NCI-H1930 (cell line): Measurements from ENCODE around the gene PKHD1.
"Not testable (repeated sequence)": the region's sequence is repeated elsewhere in the genome, so short reads cannot be mapped to it uniquely, and the experiment has no call there.

Experiments
- DNase-seq, 2 experiments: peaks; one replicate each; lab custom pipeline; 2025; lab: John Stamatoyannopoulos, UW

The PKHD1 gene

GRCh38 chr6:51854347-51854746 lies 233.1 kb downstream of the PKHD1 start:
- DNase-seq, result no peak

GRCh38 chr6:51853109-51853508 lies 234.3 kb downstream of the PKHD1 start:
- not testable (repeated sequence) for DNase-seq

DNA sequence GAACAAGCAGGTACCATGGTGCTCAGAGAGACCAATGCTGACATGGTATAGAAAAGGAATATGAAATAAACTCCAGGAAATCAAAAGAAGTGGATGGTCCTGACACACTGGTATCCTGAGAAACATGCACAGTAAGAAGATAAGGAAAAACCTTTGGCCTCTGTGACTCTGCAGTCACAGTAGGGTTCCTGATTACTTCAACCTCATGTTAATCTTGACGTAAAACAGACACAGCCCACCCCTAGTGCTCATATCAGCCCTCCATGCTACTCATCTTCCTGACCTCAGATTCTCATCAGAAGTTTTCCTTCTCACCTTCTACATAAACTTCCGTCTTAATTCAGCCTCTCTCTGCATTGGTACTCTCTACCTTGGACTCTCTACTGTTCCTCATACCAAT lies 240.9 kb downstream of the PKHD1 start:
- DNase-seq, result no peak

- DNase-seq, result no peak
These were observed 243.1 kb downstream of the PKHD1 start for GRCh38 chr6:51844336-51844735.

DNA sequence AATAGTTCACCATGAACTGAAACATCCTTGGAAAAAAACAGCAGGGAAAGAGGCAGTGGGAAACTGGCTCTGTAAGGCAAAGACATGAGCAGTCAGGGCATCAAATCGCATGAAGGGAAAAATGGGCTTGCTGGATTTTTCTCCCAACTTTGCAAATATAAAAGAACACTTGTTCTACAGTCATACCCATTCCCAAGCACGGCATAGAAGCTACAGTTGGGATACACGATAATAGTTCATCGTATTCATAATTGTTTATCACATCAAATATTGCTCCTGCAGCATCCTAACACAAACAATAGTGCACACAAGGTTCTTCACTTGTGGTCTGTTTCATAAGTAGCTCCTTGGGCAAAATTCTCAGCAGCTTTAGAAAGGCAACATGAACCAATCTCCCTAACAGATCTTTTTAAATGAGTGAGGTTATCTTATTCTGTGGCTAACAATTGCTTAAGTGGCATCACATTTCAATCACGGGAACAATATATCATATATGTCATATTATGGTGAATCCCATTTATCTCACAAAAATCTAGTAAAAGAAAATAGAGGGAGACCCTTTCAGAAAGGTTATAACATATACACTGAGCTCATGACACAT lies 243.9 kb downstream of the PKHD1 start:
- DNase-seq, result no peak

- no peak for DNase-seq
These were observed 244.5 kb downstream of the PKHD1 start for GRCh38 chr6:51842804-51843378.

DNA sequence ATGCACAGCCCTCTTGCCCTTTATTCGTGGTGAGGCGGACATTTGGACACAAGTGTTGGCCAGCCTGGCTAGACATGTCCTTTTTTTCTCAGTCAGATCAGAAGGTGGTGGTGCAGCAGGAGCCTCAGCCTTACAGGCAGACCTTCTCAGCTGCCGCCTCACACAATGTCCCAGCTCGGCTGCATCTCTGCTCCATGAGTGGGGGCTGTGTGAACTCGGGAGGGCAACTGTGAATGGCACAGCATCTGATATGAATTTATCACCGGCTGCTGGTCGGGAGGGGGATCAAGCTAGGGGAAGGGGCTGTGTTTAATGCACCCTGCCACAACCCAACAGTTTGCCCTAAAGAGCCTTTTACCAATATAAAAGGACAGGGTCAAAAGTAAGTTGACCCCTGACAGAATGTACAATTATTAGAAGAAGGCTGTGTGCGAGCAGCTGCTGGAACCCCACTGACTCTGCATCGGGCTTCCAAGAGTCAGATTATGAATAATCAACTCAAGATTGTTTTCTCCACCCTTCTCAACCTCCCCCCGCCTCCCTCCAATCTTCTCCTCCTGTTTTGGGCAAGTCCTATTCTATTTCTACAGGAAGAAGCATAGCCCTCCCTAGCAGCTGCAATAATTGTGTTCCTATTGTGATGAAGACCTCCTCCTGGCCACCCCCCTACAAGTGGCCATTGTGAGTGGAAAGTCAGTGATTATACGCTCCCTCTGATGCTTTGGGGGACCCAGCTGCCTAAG lies 245.2 kb downstream of the PKHD1 start:
- DNase-seq, result no peak

DNA sequence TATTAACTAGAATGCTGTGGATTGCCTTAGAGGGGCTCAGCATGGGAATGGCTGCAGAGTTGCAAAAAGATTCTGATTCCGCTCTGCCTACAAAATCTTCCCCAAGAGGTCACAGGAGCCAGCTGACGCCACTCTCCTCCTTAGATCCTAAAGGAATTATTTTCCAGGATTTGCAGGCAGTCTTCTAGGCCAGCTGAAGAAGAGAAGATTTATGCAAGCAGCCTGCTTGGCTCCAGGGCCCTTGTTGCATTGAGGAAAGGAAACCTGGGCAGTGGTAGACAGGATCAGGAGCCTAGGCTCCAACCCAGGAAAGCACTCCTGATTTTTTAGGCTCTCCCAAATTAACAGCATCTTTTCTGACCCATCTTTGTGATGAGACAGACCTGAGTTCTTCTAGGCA lies 245.8 kb downstream of the PKHD1 start:
- DNase-seq, result no peak

DNA sequence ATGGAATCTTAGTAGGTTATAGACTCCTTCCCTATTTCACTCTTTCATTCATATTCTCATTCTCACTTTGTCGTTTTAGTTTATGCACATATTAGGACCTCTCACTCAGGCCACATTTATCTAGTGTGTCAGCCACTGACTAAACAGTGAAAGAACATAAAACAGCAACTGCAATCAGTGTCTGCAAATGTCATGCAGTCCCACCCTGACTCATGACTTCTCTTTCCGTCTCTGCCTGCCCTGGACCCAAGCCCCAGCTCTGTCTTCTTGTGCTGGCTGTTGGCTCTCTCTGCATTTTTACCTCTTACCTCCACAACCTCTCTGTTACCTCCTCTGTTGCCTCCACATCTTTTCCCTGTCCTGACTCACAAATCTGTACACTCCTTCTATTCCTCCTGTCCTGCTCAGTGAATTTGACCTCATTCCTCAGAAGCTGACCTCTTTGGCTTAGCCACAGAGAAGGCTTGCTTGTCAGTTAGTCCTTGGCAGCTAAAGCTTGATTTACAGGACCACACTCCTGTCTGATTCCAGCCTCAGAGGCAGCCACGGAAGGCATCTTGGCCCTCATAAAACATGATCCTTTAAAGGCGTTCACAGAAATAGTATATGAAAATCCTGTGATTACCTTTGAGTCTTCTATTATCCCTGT lies 247.6 kb downstream of the PKHD1 start:
- no peak for DNase-seq

- DNase-seq, result no peak
These were observed 256.7 kb downstream of the PKHD1 start for GRCh38 chr6:51830666-51831065.

- no peak for DNase-seq
These were observed 259.8 kb downstream of the PKHD1 start for GRCh38 chr6:51827580-51827979.

- no peak for DNase-seq
These were observed 262.5 kb downstream of the PKHD1 start for GRCh38 chr6:51824940-51825339.

DNA sequence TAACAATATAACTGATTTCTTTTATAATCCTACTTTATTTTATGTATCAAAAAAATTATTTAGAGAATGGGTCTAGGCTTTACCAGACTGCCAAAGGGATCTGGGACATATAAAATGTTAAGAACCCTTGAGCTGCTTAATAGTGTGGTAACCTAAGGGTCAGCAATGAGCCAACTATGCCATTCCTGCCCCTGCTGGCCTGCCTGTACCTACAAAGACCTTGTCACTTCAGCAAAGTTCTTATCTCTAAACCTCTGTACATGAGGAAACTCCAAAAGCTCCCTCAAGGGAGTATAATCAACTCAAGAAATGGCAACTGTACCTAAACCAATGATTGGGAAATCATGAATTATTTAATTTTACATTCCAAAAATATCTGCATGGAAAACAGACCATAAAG lies 266.9 kb downstream of the PKHD1 start:
- no peak for DNase-seq

DNA sequence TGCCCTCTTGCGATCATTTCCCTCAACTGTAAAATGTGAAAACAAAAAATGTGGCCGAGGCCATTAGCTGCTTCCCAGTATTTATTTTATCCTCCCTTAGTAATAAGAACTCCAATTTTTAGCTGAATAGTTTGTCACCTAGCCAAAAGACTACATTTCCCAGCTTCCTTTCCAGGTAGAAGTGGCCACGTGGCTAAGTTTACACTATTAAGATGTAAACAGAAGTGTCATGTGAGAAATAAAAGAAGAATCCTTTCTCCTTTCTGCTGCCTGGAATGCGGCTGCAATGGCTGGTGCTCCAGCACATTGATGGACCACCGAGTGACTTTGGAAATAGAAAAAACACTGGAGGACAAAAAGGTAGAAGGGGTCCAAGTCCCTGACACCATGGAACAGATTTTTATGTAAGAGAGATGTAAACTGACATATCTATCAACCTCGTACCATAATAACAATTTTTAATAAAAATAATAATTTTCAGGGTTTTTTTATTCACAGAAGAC lies 268.8 kb downstream of the PKHD1 start:
- DNase-seq, result no peak

- no peak for DNase-seq
These were observed 269.6 kb downstream of the PKHD1 start for GRCh38 chr6:51817832-51818231.

DNA sequence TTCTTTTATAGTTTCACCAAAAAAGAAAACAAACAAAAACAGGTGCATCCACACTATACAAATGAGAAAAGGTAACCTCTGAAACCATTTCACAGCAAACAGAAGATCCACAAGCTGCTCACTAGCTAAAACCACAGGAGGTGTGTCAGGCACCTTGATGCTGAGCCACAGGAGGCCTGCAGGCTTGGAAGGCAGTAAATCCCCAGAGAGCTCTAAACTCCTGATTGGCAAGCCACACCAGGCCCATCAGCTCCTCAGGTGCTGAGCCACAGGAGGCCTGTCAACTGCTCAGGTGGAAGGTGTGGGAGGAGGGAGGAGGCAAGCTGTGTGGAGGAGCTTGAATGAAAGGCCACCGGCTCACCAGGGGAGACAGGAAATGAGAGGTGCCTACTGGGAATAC lies 273.0 kb downstream of the PKHD1 start:
- DNase-seq, result no peak

- no peak for DNase-seq
These were observed 273.5 kb downstream of the PKHD1 start for GRCh38 chr6:51813904-51814303.

DNA sequence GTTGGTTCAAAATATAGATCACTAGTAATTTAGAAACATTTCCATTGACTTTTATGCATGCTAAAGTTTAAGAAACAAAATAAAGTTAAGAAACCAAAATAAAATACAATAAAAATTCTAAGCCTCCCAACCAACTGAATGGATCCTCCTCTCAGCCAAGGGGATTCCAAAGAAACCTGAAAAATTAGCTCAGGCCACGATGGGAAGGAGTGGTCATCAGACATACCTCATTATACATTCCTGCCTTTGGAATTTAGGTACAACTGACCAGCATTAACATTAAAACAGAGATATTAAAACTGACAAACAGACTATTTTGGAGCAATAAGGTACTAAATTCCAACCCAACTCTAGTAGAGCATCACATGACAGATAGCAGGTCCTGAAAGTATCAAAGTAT lies 275.2 kb downstream of the PKHD1 start:
- DNase-seq, result no peak

DNA sequence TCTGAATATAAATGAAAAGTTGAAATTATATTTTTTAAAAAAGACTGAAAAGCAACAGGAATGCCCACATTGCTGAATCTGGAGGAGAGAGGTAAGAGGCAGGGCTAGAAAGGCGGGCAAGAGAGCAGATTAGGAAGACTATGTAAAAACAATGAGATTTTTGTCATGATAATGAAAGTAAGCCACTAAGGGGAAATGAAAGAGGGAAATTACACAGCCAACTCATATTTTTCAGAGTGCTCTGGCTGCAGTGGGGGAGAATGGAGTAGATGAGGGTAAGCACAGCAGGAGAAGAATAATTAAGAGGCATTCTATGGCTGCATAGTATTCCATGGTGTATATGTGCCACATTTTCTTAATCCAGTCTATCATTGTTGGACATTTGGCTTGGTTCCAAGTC lies 281.9 kb downstream of the PKHD1 start:
- no peak for DNase-seq

GRCh38 chr6:51800603-51801002 lies 286.8 kb downstream of the PKHD1 start:
- no peak for DNase-seq

- DNase-seq, result no peak
These were observed 294.0 kb downstream of the PKHD1 start for GRCh38 chr6:51793393-51793792.

DNA sequence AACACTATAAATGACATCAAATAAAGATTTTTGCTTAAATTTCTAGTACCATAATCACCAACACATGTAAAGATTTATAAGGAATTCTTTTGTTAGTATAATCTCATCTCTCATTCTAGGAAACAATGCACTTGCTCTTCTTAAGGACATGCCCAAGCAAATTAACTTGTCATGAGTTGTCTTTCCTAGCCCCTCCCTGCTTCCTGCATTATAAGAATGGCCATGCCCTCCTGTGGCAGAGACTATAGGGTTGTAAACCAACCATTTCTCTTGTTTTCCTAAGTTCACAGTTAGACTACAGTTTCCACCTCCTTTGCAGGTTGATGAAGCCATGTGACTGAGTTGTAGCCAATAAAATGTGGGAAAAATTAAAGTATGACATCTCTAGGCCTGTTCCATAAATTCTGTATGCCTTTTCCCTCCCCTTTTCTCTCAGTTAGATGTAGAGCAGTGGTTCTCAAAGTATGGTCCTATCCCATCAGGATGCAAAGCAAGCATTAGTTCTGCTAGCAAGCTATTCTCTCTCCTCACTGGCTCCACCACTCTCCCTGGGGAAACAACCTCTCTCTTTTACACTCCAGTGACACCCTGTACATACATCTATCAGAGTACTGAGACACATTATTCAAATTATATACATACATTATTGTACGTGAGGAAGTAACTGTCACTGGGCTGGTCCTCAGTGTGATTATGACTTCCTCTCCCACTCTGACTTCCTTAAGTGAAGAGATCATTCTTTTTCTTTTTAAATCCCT lies 295.0 kb downstream of the PKHD1 start:
- DNase-seq, result no peak
